A549 (cell line): ENCODE data around the gene NAT16. TPM values are rescaled to one million over a fixed set of nuclear protein-coding genes. Genes with fewer than 3 reads are reported as not detected.

Experiments
- ATAC-seq, 2 experiments: fragments of 200-7000 bp in 1 of 2; fragments of >200 bp in 1 of 2; cut with Nextera tagmentation in 1 of 2; cut with Tn5 transposase in 1 of 2; 3 replicates each; pipeline versions ENCODE4 v1.8.0 to v1.9.1; 2018 to 2020; ENCODE audit warnings: mild to moderate bottlenecking in 1 of 2, moderate library complexity in 1 of 2
- CTCF ChIA-PET: fragments of 300-600 bp; sonication (Branson Sonifier 250); formaldehyde crosslinking; extraction: SDS; loops from one replicate; lab custom pipeline; 2021; ENCODE audit warnings: antibody characterized with exemption, inconsistent platforms; lab: Yijun Ruan, JAX
- POLR2A ChIA-PET: fragments of 350-600 bp; formaldehyde crosslinking; extraction: SDS; loops from one replicate; lab custom pipeline; 2021; ENCODE audit warnings: antibody characterized with exemption, inconsistent platforms; lab: Yijun Ruan, JAX
- DNase-seq, 2 experiments: peaks; one replicate each; pipeline versions ENCODE4 v3.0.0 to v3.0.0-alpha.2; 2011 to 2016; ENCODE audit warnings: low read depth in 1 of 2, low spot score in 1 of 2
- FAIRE-seq: peaks from 2 replicates; lab custom pipeline; 2011; peaks lifted over from hg19 to GRCh38; lab: Jason Lieb, UNC
- H3K27ac ChIP-seq, 2 experiments: fragments of >200 bp; sonication (Bioruptor Twin); formaldehyde crosslinking; 3 replicates each; pipeline ENCODE4 v1.5.1; 2016 to 2017
- H3K4me1 ChIP-seq: fragments of >200 bp; sonication (Bioruptor Twin); formaldehyde crosslinking; 3 replicates; pipeline ENCODE4 v1.6.1; 2016
- H3K4me2 ChIP-seq: fragments of >200 bp; sonication (Bioruptor Twin); formaldehyde crosslinking; 3 replicates; pipeline ENCODE4 v1.6.1; 2016
- H3K4me3 ChIP-seq: fragments of >200 bp; sonication (Bioruptor Twin); formaldehyde crosslinking; 3 replicates; pipeline ENCODE4 v1.5.1; 2016
- H3K9me3 ChIP-seq: fragments of >200 bp; sonication (Bioruptor Twin); formaldehyde crosslinking; 3 replicates; pipeline ENCODE4 v1.6.1; 2016
- BHLHE40 ChIP-seq: IDR thresholded peaks from 2 replicates; pipeline ENCODE4 v1.6.1; 2012; ENCODE audit warnings: low read depth, low read length, inconsistent platforms
- CEBPB ChIP-seq, 2 experiments: fragments of >200 bp in 1 of 2; sonication (Bioruptor Twin) in 1 of 2; formaldehyde crosslinking in 1 of 2; IDR thresholded peaks; 2 replicates each; pipeline ENCODE4 v1.6.1; 2012 to 2016
- CTCF ChIP-seq: fragments of >200 bp; sonication (Bioruptor Twin); formaldehyde crosslinking; IDR thresholded peaks from 3 replicates; pipeline ENCODE4 v1.5.1; 2016
- EP300 ChIP-seq, 2 experiments: fragments of >200 bp; sonication (Bioruptor Twin); formaldehyde crosslinking; IDR thresholded peaks; 2 replicates in 1 of 2; 3 replicates in 1 of 2; pipeline ENCODE4 v1.6.1; 2016 to 2017
- FOXS1 ChIP-seq: fragments of 250-450 bp; sonication (Bioruptor Pico); IDR thresholded peaks from 2 replicates; pipeline ENCODE4 v1.5.0; 2020; ENCODE audit warnings: mild to moderate bottlenecking, moderate library complexity
- HDAC2 ChIP-seq: fragments of 200-600 bp; sonication (generic); IDR thresholded peaks from 2 replicates; pipeline ENCODE4 v1.6.1; 2016
- HEYL ChIP-seq: fragments of 250-450 bp; sonication (Bioruptor Pico); IDR thresholded peaks from 2 replicates; pipeline ENCODE4 v1.8.0; 2021; ENCODE audit warnings: mild to moderate bottlenecking, moderate library complexity
- MAFK ChIP-seq: fragments of 450-650 bp; IDR thresholded peaks from 2 replicates; pipeline ENCODE4 v1.6.1; 2014; ENCODE audit not compliant: partially characterized antibody
- MAZ ChIP-seq: fragments of 150-350 bp; IDR thresholded peaks from 2 replicates; pipeline ENCODE4 v1.6.1; 2014; ENCODE audit warnings: antibody characterized with exemption, low read depth, low read length, borderline replicate concordance
- NFE2L2 ChIP-seq: fragments of 150-350 bp; conservative IDR thresholded peaks from 2 replicates; pipeline ENCODE4 v1.6.1; 2014; ENCODE audit warnings: low read length
- POLR2AphosphoS2 ChIP-seq: conservative IDR thresholded peaks from 2 replicates; pipeline ENCODE4 v1.6.1; 2012; ENCODE audit warnings: low read length, improper control_type of control experiment, inconsistent platforms
- RAD21 ChIP-seq, 2 experiments: fragments of >200 bp in 1 of 2; sonication (Bioruptor Twin) in 1 of 2; formaldehyde crosslinking in 1 of 2; IDR thresholded peaks in 1 of 2; conservative IDR thresholded peaks in 1 of 2; 2 replicates in 1 of 2; 3 replicates in 1 of 2; pipeline ENCODE4 v1.6.1; 2012 to 2018; ENCODE audit warnings: inconsistent platforms in 1 of 2
- RFX5 ChIP-seq: fragments of 450-650 bp; IDR thresholded peaks from 2 replicates; pipeline ENCODE4 v1.7.1; 2014; ENCODE audit warnings: antibody characterized with exemption, mild to moderate bottlenecking, moderate library complexity
- RNF2 ChIP-seq: fragments of 200-600 bp; sonication (generic); IDR thresholded peaks from 2 replicates; pipeline ENCODE4 v1.6.1; 2016; ENCODE audit warnings: low read depth, mild to moderate bottlenecking, antibody characterized with exemption, moderate library complexity, borderline replicate concordance
- SREBF2 ChIP-seq: fragments of 450-650 bp; IDR thresholded peaks from 2 replicates; pipeline ENCODE4 v1.6.1; 2014; ENCODE audit warnings: mild to moderate bottlenecking, moderate library complexity
- TP53 ChIP-seq: fragments of 250-450 bp; sonication (Bioruptor Pico); IDR thresholded peaks from 2 replicates; pipeline ENCODE4 v1.5.0; 2021; ENCODE audit warnings: mild to moderate bottlenecking, moderate library complexity
- ZC3H11A ChIP-seq: fragments of 450-650 bp; IDR thresholded peaks from 2 replicates; pipeline ENCODE4 v1.6.1; 2014; ENCODE audit warnings: antibody characterized with exemption, mild to moderate bottlenecking
- ZSCAN20 ChIP-seq: fragments of 250-450 bp; sonication (Bioruptor Pico); IDR thresholded peaks from 2 replicates; pipeline ENCODE4 v1.8.0; 2022; ENCODE audit warnings: mild to moderate bottlenecking, moderate library complexity
- WGBS: methylation state at CpG from one replicate; pipeline ENCODE4 v1.1.6; 2017; ENCODE audit errors: missing lambda C conversion rate; 5-methylcytosine and 5-hydroxymethylcytosine counted together
- polyA minus RNA-seq: library from RNA; depleted of rRNA, polyadenylated mRNA; stranded (reverse); fragments of >200 nt; gene quantifications from 2 replicates; pipeline ENCODE4 v1.2.3, GENCODE V29; 2011; rRNA and poly(A)+ RNA removed
- polyA plus RNA-seq, 4 experiments: library from polyadenylated mRNA; depleted of rRNA in 3 of 4; stranded (reverse); fragments of >200 nt; fragmentation: RNase III in 1 of 4; extraction: RNeasy Plus Mini Kit Qiagen cat#74134 plus additional on column Dnase treatment in 1 of 4; gene quantifications; 2 replicates in 3 of 4; 3 replicates in 1 of 4; pipeline ENCODE4 v1.2.3, GENCODE V29; 2011 to 2017
- TF ChIP-seq, protein P1 (sequence below): fragments of 150-350 bp; IDR thresholded peaks from 2 replicates; pipeline ENCODE4 v1.6.1; 2014; ENCODE audit warnings: low read depth, mild to moderate bottlenecking, low read length
- TF ChIP-seq, protein P2 (sequence below): fragments of 200-600 bp; sonication (generic); IDR thresholded peaks from 2 replicates; pipeline ENCODE4 v1.6.1; 2016; ENCODE audit warnings: antibody characterized with exemption, mild to moderate bottlenecking, moderate library complexity

Gene NAT16
- polyA plus RNA-seq (2011; rRNA removed): 0.03 and 0.05 TPM in 2 replicates
- polyA plus RNA-seq (2012; cell fraction: cytosol; rRNA removed): 0.03 and 0.04 TPM in 2 replicates
- 0.09 and 0.18 TPM in 2 replicates for polyA plus RNA-seq (2012; cell fraction: nucleus; rRNA removed)
- 0.07 to 0.12 TPM in 2 of 3 replicates, not detected in the other for polyA plus RNA-seq (2017; fragmentation: RNase III; extraction: RNeasy Plus Mini Kit Qiagen cat#74134 plus additional on column Dnase treatment)
- polyA minus RNA-seq: not detected in 2 replicates

DNA sequence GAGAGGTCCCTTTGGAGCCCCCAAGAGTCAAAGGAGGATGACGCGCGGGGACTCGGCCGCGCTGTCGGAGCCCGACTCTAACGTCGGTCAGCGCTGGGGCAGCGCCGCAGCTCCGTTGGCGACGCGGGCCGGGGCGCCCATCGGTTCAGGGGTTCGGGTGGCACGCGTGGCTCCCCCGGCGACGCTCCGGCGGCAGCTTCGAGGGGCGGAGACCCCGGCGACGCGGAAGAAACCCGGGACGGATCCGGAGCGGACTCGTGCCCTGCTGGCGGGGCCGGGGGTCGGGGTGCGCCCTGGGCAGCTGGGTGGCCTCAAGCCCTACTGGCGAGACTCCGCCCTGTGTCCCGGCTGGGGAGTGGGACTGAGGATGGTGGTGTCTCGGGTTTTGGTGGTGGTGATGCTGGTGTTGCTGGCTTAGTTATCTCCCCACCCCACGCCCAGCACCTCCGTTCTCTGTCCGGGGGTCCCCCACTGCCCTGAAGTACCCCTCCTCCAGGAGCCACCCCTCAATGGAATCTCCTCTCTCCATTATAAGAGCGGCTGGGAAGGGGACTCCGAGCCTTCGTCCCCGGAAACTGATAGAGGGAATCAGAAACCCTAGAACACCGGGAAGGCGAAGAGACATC lies at the start of gene NAT16:
NAT16 (minus strand) TSS at position 164 of the 626 bp plus-strand sequence. CDS start 5,486 bp downstream, outside the sequence.
- DNase-seq (no peak), ATAC-seq (no peak), FAIRE-seq (no peak)
- H3K27ac ChIP-seq: peak within 1 kb of the TSS; percentile 6 to 55; a peak in 3 of 6 replicates
- POLR2A ChIA-PET: no interaction called here
- H3K4me3 ChIP-seq: peak within 1 kb of the TSS; percentile 37
- WGBS: 54% methylated on average over 13 of the region's 56 CpGs
- H3K4me1 ChIP-seq: peaks cover 22% of the 10 kb centered on the region
- H3K9me3 ChIP-seq: no peaks in the 10 kb centered on the region
- TF ChIP-seq HEYL (CRISPR knock-in tag) (no peak), MAZ (no peak), TP53 (no peak), SREBF2 (no peak), RAD21 (conservative IDR thresholded peaks at IDR 0.05 in 1 of 2, IDR thresholded peaks at IDR 0.05 in 1 of 2) (no peak), POLR2AphosphoS2 (no peak), CTCF (no peak), BHLHE40 (no peak), ZC3H11A (no peak), NFE2L2 (no peak), RNF2 (no peak)
- TF ChIP-seq, protein P1, sequence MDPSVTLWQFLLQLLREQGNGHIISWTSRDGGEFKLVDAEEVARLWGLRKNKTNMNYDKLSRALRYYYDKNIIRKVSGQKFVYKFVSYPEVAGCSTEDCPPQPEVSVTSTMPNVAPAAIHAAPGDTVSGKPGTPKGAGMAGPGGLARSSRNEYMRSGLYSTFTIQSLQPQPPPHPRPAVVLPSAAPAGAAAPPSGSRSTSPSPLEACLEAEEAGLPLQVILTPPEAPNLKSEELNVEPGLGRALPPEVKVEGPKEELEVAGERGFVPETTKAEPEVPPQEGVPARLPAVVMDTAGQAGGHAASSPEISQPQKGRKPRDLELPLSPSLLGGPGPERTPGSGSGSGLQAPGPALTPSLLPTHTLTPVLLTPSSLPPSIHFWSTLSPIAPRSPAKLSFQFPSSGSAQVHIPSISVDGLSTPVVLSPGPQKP: no peak
- TF ChIP-seq, all 56 proteins: peak for 0
- H3K4me2 ChIP-seq: peak within 1 kb of the TSS; percentile 80
- CTCF ChIA-PET: interaction anchor here (1.0 to 1.2 kb wide), 3 partner anchors 10 to 12 kb away, joined by 3 to 6 read pairs (median 4); no protein-coding TSS in a partner anchor

GRCh38 chr7:101226721-101227120 lies 46.6 kb upstream of the NAT16 start:
- Histone ChIP-seq H3K27ac (no peak overlapping the region), H3K9me3 (no peaks in the 10 kb centered on the region), H3K4me2 (no peak overlapping the region), H3K4me3 (no peak overlapping the region), H3K4me1 (peaks cover 3% of the 10 kb centered on the region; the same call in 2 of the 3 replicates)
- no peak for FAIRE-seq
- no peak for TF ChIP-seq HDAC2
- TF ChIP-seq, protein P2, sequence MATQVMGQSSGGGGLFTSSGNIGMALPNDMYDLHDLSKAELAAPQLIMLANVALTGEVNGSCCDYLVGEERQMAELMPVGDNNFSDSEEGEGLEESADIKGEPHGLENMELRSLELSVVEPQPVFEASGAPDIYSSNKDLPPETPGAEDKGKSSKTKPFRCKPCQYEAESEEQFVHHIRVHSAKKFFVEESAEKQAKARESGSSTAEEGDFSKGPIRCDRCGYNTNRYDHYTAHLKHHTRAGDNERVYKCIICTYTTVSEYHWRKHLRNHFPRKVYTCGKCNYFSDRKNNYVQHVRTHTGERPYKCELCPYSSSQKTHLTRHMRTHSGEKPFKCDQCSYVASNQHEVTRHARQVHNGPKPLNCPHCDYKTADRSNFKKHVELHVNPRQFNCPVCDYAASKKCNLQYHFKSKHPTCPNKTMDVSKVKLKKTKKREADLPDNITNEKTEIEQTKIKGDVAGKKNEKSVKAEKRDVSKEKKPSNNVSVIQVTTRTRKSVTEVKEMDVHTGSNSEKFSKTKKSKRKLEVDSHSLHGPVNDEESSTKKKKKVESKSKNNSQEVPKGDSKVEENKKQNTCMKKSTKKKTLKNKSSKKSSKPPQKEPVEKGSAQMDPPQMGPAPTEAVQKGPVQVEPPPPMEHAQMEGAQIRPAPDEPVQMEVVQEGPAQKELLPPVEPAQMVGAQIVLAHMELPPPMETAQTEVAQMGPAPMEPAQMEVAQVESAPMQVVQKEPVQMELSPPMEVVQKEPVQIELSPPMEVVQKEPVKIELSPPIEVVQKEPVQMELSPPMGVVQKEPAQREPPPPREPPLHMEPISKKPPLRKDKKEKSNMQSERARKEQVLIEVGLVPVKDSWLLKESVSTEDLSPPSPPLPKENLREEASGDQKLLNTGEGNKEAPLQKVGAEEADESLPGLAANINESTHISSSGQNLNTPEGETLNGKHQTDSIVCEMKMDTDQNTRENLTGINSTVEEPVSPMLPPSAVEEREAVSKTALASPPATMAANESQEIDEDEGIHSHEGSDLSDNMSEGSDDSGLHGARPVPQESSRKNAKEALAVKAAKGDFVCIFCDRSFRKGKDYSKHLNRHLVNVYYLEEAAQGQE: no peak
- TF ChIP-seq CEBPB (IDR thresholded peaks at IDR 0.05): no peak
- peak; percentile 71 for TF ChIP-seq MAFK
- no peak for TF ChIP-seq RAD21 (conservative IDR thresholded peaks at IDR 0.05 in 1 of 2, IDR thresholded peaks at IDR 0.05 in 1 of 2)
- TF ChIP-seq RFX5: no peak
- TF ChIP-seq FOXS1 (CRISPR knock-in tag): no peak
- no peak for TF ChIP-seq EP300 (IDR thresholded peaks at IDR 0.05)
- no peak for TF ChIP-seq ZSCAN20 (CRISPR knock-in tag)
- DNase-seq: no peak
- WGBS: 96% methylated on average over 9 of the region's 9 CpGs
- CTCF ChIA-PET: interaction anchor here (1.1 to 4.1 kb wide), 7 partner anchors 8 to 56 kb away, joined by 3 to 22 read pairs (median 4); partner anchors contain the start of genes FIS1, PLOD3 and ZNHIT1
- POLR2A ChIA-PET: no interaction called here
- no peak for ATAC-seq
